ENCODE results near the gene IZUMO3.

- TF ChIP-seq CTCF (IDR thresholded peaks at IDR 0.05; ENCODE audit: borderline replicate concordance, extremely low read depth, low read length, poor library complexity, severe bottlenecking) (no peak), EZH2 (IDR thresholded peaks at IDR 0.05; ENCODE audit: borderline replicate concordance, low read depth, low read length, severe bottlenecking) (no peak)
Measured at GRCh38 chr9:24590432-24590831, 44.7 kb upstream of the IZUMO3 start.
